ENCODE measurements around the gene MCEMP1.
A peak's percentile ranks its signal among the peaks of the same experiment; 100 is the strongest.

Gene MCEMP1

DNA sequence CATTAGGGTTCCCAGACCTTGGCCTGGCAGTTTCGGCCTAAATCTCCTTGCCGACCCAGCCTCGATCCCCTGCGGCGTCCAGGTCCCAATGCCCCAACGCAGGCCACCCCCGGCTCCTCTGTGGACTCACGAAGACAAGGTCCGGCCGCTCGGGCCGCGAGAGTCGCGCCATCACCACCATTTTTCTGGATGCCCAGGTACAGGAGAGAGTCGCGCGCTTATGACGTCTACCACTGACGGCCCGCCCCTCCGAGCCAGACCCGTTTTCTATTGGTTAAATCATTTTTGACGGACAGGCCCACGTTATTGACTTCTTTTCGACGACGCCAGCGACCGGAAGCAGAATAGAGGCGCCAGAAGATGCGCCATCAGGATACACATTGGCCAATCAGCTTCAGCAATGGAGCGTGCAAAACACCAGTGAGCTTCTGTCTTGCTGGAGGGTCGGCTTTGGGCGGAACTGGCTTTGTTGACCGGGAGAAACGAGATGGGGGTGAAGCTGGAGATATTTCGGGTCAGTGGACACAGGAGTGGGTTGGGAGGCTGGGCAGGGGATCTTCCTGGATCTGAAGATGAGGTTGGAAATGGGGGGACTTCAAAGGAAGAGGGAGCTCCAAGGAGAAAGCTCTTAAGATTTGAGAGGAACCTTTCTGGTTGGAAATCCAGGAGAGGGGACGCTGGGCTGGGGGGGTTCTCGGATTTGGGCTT, 47.4 kb upstream of the MCEMP1 start, which contains the start of the genes PET100 and XAB2:
Gene PET100, plus strand, starts transcription at position 447 of the 708 bp plus-strand sequence. Its CDS starts 41 bp downstream, at position 488.
Gene XAB2, minus strand, starts transcription at position 199 of the 708 bp plus-strand sequence. Its CDS starts 18 bp downstream, at position 181.
- no peaks in the 10 kb centered on the region for H4K20me1 ChIP-seq (ENCODE audit: low read depth, low read length)
- H3K9me3 ChIP-seq (ENCODE audit: insufficient read depth, low read length): no peaks in the 10 kb centered on the region
- no peaks in the 10 kb centered on the region for H3K27me3 ChIP-seq (ENCODE audit: low read length)
- peak within 1 kb of the TSS; percentile 97 for H3K4me2 ChIP-seq (ENCODE audit: low read depth, low read length, poor library complexity, severe bottlenecking)
- no peaks in the 10 kb centered on the region for H3K36me3 ChIP-seq (ENCODE audit: low read length)
- H3K9me2 ChIP-seq (replicated peaks; ENCODE audit: insufficient read depth, low read length): no peaks in the 10 kb centered on the region
- H3K4me3 ChIP-seq (ENCODE audit: insufficient read depth, low read length, poor library complexity, severe bottlenecking): peak within 1 kb of the TSS; percentile 98
- peaks cover 42% of the 10 kb centered on the region for H3K79me2 ChIP-seq (ENCODE audit: insufficient read depth, low read length)
- H3K9ac ChIP-seq (ENCODE audit: low read length): peak within 1 kb of the TSS; percentile 91
- no peaks in the 10 kb centered on the region for H3F3A ChIP-seq (ENCODE audit: insufficient read depth)
- TF ChIP-seq CTCF (IDR thresholded peaks at IDR 0.05; ENCODE audit: insufficient read depth, low read length, poor library complexity, severe bottlenecking) (no peak), EZH2phosphoT487 (conservative IDR thresholded peaks at IDR 0.05; ENCODE audit: low read length) (no peak)
- no peak within 1 kb of the TSS for H3K27ac ChIP-seq (ENCODE audit: low read depth, low read length)
- peak within 1 kb of the TSS; percentile 40 for H2AFZ ChIP-seq (ENCODE audit: low read depth, low read length, severe bottlenecking)

GRCh38 chr19:7631577-7631976, 45.3 kb upstream of the MCEMP1 start:
- no peak overlapping the region for H3K4me3 ChIP-seq (ENCODE audit: insufficient read depth, low read length, poor library complexity, severe bottlenecking)
- TF ChIP-seq EZH2phosphoT487 (conservative IDR thresholded peaks at IDR 0.05; ENCODE audit: low read length) (no peak), CTCF (IDR thresholded peaks at IDR 0.05; ENCODE audit: insufficient read depth, low read length, poor library complexity, severe bottlenecking) (no peak)
- no peaks in the 10 kb centered on the region for H3K36me3 ChIP-seq (ENCODE audit: low read length)
- no peaks in the 10 kb centered on the region for H3K27me3 ChIP-seq (ENCODE audit: low read length)
- no peak overlapping the region for H2AFZ ChIP-seq (ENCODE audit: low read depth, low read length, severe bottlenecking)
- peaks cover 39% of the 10 kb centered on the region for H3K79me2 ChIP-seq (ENCODE audit: insufficient read depth, low read length)
- H4K20me1 ChIP-seq (ENCODE audit: low read depth, low read length): no peaks in the 10 kb centered on the region
- no peak overlapping the region for H3K27ac ChIP-seq (ENCODE audit: low read depth, low read length)
- H3K9me3 ChIP-seq (ENCODE audit: insufficient read depth, low read length): no peaks in the 10 kb centered on the region
- no peak overlapping the region for H3K9ac ChIP-seq (ENCODE audit: low read length)
- no peaks in the 10 kb centered on the region for H3K9me2 ChIP-seq (replicated peaks; ENCODE audit: insufficient read depth, low read length)
- H3K4me2 ChIP-seq (ENCODE audit: low read depth, low read length, poor library complexity, severe bottlenecking): no peak overlapping the region
- H3F3A ChIP-seq (ENCODE audit: insufficient read depth): no peaks in the 10 kb centered on the region

- Histone ChIP-seq H3K4me2 (ENCODE audit: low read depth, low read length, poor library complexity, severe bottlenecking) (no peak overlapping the region), H3K36me3 (ENCODE audit: low read length) (no peaks in the 10 kb centered on the region), H4K20me1 (ENCODE audit: low read depth, low read length) (no peaks in the 10 kb centered on the region), H3K27me3 (ENCODE audit: low read length) (no peaks in the 10 kb centered on the region), H3K4me3 (ENCODE audit: insufficient read depth, low read length, poor library complexity, severe bottlenecking) (no peak overlapping the region), H3F3A (ENCODE audit: insufficient read depth) (no peaks in the 10 kb centered on the region), H2AFZ (ENCODE audit: low read depth, low read length, severe bottlenecking) (no peak overlapping the region), H3K9me2 (replicated peaks; ENCODE audit: insufficient read depth, low read length) (no peaks in the 10 kb centered on the region), H3K9me3 (ENCODE audit: insufficient read depth, low read length) (no peaks in the 10 kb centered on the region), H3K27ac (ENCODE audit: low read depth, low read length) (no peak overlapping the region), H3K9ac (ENCODE audit: low read length) (no peak overlapping the region), H3K79me2 (ENCODE audit: insufficient read depth, low read length) (peaks cover 35% of the 10 kb centered on the region)
- TF ChIP-seq CTCF (IDR thresholded peaks at IDR 0.05; ENCODE audit: insufficient read depth, low read length, poor library complexity, severe bottlenecking) (no peak), EZH2phosphoT487 (conservative IDR thresholded peaks at IDR 0.05; ENCODE audit: low read length) (no peak)
Observed at GRCh38 chr19:7632340-7633203, 44.3 kb upstream of the MCEMP1 start.

Data from SU-DHL-6 (cell line).